HG03521 (cell line): ENCODE results near the gene DIRAS2.
"Not testable (repeated sequence)": the region's sequence is repeated elsewhere in the genome, so short reads cannot be mapped to it uniquely, and the experiment has no call there.

ENCODE experiments used
- ATAC-seq: cut with Tn5 transposase; IDR thresholded peaks from one replicate; pipeline ENCODE4 v1.9.1; 2021; ENCODE audit warnings: mild to moderate bottlenecking, moderate library complexity; ENCODE audit not compliant: unreplicated experiment

Gene DIRAS2, protein sequence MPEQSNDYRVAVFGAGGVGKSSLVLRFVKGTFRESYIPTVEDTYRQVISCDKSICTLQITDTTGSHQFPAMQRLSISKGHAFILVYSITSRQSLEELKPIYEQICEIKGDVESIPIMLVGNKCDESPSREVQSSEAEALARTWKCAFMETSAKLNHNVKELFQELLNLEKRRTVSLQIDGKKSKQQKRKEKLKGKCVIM

DNA sequence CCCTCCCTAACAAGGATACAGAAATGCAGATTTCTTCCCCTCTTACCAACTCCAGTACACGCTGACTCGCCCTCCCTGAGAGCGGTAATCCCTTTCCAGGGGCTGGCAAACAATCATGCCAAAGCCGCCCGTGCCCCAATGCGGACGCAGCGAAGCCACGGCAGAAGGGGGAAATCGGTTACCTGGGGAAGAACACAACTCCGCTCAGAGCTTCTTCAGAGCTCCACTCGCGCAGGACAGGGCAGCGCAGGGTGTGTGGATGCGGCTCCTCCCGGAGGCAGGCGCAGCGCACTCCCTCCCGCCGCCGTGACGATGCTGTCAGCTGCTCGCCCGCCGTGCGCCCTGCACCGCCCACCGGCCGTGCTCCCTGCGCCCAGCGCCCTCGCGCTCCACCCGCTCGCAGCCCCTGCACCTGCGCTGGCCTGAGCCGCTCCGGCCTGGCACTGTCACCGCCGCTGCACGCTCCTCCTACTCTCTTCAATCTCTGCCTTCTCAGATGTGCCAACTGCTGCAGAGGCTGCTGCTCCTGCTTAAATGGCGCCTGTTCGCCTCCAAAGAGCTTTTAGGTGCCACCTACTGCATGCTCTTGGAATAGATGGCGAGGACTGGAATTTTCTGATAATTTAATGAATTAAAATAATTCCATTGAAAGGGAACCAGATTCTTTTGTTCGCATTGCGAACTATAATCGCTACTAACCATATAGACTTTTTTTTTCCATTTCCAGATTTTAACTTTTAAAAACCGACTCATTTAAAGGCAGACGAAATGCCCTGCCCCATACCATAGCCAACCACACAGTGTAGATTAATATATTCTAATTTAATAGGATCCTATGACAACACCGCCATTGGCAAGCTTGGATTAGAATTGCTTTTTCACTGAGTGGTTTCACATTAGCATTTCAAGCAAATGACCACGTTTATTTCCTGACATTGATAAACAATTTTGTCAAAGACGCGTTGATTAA, at the start of gene DIRAS2:
TSS of gene DIRAS2 (minus strand) at position 255 of the 970 bp plus-strand sequence. CDS start 28,997 bp downstream, outside the sequence.
- ATAC-seq: no peak

DNA sequence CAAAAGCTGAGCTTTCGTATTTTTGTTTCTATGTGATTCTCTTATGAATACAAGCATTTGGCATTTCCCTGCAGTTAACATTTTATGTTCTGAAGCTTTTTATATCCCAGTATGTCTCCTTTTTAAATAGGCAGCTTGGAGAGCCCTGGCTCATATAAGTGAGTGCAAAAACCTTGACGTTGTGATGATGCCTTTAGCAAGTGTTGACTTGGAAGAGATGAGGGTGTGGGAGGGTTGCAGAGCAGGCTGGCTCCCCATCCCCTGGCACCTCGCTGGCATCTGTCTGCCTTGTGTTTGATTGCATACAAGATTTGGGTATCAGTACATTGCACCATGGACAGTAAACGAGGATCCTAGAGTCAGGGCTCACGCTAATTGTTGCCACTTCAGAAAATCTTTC, 42.1 kb upstream of the DIRAS2 start:
- no peak for ATAC-seq

DNA sequence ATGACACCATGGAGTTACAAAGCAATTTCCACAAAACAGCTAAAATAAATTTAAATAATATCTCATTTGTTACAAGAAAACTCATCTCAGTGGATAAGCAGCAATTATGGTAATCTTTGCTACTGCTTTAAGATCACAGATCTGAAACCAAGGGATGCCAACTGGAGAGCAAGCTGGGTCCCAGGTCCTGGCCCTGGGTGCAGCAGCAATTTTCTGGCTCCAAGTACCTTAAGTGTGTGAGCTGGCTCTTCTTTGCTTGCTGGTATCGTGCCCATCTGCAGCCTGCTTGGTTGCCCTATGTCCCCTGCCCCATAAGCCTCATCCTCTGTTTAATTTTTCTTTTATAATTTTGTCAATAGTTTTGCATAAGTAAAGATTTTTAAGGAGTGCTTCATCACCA, 41.5 kb upstream of the DIRAS2 start:
- no peak for ATAC-seq

DNA sequence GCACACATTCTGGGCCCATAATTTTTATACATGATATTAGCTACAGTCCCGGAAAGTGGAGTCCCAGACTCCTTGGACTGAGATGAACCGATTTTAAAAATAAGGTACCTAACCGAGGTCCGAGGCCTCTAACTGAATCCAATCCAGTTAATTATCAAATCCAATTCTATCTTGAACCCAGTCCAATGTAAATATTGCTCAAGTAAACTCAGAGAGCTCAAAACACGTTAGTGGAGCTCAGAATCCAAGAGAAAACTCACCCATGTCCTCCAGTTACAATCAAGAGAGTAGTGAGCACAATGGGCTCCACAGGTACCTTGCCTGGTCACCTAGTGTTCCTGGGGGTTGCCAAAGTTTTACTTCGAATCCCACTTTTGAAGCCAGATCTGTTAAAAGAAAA, 37.9 kb upstream of the DIRAS2 start:
- ATAC-seq: no peak

GRCh38 chr9:90665072-90665471, 22.4 kb upstream of the DIRAS2 start:
- ATAC-seq: no peak

GRCh38 chr9:90659650-90660364, 17.2 kb upstream of the DIRAS2 start:
- ATAC-seq: no peak

- ATAC-seq: no peak
Observed at GRCh38 chr9:90658783-90659182, 16.2 kb upstream of the DIRAS2 start.

GRCh38 chr9:90658181-90658580, 15.6 kb upstream of the DIRAS2 start:
- no peak for ATAC-seq

DNA sequence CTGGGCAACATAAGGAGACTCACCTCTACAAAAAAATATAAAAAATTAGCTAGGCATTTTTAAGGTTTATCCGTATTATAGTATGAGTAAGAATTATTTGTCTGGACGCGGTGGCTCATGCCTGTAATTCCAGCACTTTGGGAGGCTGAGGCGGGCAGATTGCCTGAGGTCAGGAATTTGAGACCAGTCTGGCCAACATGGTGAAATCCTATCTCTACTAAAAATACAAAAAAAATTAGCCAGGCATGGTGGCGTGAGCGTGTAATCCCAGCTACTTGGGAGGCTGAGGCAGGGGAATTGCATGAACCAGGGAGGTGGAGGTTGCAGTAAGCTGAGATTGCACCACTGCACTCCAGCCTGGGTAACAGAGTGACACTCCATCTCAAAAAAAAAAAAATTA, 14.3 kb upstream of the DIRAS2 start:
- ATAC-seq: not testable (repeated sequence)

DNA sequence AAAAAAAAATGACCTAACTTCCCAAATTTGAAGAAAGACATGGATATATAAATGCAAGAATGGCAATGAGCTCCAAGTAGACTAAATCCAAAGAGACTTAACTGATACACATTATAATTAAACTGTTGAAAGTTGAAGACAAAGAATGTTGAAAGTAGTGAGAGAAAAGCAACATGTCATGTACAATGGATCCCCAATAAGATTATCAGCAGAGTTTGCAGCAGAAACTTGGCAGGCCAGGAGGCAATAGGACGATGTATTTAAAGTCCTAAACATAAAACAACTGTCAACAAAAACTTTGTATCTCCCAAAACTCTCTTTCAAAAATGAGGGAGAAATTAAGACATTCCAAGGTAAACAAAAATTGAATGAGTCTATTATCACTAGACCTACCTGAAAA, 8.6 kb upstream of the DIRAS2 start:
- ATAC-seq: no peak

DNA sequence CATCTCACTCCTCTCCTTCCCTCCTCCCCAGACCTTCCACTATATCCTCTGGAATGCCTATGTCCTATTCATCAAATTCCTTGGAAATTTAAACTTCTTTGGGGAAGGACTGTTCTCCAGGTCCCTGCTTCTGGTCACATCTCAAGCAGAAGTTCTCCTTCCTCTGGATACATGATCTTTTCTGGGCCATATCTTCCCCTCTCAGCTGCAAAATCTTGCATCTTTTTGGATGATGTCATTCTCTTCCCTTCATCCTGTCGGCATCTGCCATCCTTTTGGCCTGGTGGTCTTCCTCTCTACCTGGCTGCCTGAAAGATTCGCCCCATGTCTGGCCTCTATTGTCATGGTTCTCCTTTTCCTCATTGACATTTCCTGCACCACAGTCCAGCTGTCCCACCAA, 5.2 kb upstream of the DIRAS2 start:
- ATAC-seq: no peak

GRCh38 chr9:90645721-90646120, 3.1 kb upstream of the DIRAS2 start:
- no peak for ATAC-seq

- ATAC-seq: no peak
Observed at GRCh38 chr9:90641884-90642487, 638 bp downstream of the DIRAS2 start.

DNA sequence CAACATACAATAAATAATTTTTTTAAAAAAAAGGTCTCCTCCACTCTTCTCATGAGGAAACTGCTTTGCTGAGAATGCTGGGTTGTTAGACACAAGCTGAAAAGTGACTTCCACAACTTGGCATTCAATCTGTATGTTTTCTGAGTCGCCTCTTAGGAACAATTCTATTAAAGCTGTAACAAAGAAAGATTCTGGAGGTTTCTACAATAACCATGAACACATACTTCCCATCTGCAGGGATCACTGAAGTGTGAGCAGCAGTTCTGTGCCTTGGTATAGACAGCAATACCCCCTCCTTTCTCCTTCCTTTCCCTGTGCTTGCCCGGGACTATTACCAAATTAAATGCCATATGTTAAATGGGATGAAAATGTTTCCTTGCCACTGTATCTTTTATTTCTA, 1.5 kb downstream of the DIRAS2 start:
- ATAC-seq: no peak

DNA sequence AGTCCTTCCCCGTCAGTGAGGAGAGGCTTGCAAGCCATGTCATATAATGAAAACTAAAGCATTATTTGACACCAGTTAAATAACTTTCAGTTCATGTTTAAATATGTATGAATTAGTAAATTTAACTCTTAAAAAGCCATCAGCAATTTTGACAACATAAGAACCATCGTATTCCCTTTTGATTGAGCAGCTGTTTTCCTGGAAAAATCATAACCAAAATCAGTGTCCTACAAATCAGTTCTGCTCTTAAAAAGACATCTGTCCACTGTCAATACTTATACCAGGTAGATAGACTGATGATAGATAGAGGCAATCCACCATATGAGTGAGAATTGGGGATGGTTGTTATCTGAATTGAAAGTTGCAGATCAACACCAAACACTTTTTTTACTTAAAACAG, 2.3 kb downstream of the DIRAS2 start:
- ATAC-seq: no peak

DNA sequence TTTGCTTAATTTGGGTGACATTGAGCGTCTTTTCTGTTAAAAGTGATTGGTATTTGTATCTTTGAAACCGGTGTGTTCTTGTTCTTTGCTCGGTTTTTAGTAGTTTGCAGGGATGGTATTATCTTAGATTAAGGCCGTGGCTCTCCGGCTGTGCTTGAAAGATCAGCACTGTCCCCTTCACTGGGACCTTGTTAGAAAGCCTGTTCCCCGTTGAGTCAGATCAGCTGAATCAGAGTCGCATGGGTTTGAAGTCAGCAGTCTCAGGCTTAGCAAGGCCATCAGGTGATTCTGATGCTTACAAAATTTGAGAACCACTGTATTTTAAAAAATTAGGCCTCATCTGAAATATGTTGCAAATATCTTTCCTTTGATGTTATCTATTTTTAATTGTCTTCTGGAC, 5.0 kb downstream of the DIRAS2 start:
- no peak for ATAC-seq

GRCh38 chr9:90632647-90633207, 9.9 kb downstream of the DIRAS2 start:
- ATAC-seq: no peak

- ATAC-seq: no peak
Observed at GRCh38 chr9:90631964-90632363, 10.7 kb downstream of the DIRAS2 start.

GRCh38 chr9:90629991-90630390, 12.6 kb downstream of the DIRAS2 start:
- no peak for ATAC-seq

DNA sequence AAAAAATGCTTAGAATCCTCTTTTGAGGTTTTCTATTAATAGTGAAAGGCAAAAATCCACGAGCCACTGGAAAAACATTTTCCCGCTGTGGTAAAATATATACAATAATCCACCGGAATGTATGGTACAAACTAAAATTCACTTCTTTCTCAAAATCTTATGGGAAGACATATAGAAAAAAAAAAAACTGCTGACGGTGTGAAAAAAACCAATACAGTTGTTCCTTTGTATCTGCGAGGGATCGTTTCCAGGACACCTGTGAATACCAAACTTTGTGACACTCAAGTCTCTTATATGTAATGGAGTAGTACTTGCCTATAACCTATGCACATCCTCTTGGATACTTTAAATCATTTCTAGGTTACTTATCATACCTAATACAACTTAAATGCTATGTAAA, 13.3 kb downstream of the DIRAS2 start:
- ATAC-seq: no peak

GRCh38 chr9:90616806-90617205, 25.8 kb downstream of the DIRAS2 start:
- ATAC-seq: no peak
